Thyroid gland (tissue), 4 donors: ENCODE measurements around the gene RSPO1. TPM values are rescaled to one million over a fixed set of nuclear protein-coding genes. Genes with fewer than 3 reads are reported as not detected.

Source experiments
- DNase-seq, 2 donors: peaks; one replicate each; pipeline ENCODE4 v3.0.0-alpha.2; 2019
- H3K27ac ChIP-seq, 3 donors: fragments of 200-600 bp; sonication (generic); 1 replicate in 2 of 3; 2 replicates in 1 of 3; pipeline ENCODE4 v1.5.1; 2016 to 2019; ENCODE audit warnings: mild to moderate bottlenecking in 1 of 3, moderate library complexity in 1 of 3
- H3K27me3 ChIP-seq: fragments of 200-600 bp; sonication (generic); one replicate; pipeline ENCODE4 v1.5.1; 2019
- H3K36me3 ChIP-seq, 2 donors: fragments of 200-600 bp; sonication (generic); one replicate each; pipeline ENCODE4 v1.5.1; 2016 to 2019
- H3K4me1 ChIP-seq, 2 donors: fragments of 200-600 bp; sonication (generic); one replicate each; pipeline ENCODE4 v1.5.1; 2017 to 2019
- H3K4me3 ChIP-seq, 3 donors: fragments of 200-600 bp; sonication (generic); replicated peaks in 1 of 3; 1 replicate in 2 of 3; 2 replicates in 1 of 3; pipeline ENCODE4 v1.5.1; 2016; ENCODE audit warnings: mild to moderate bottlenecking in 1 of 3
- H3K9me3 ChIP-seq: fragments of 200-600 bp; sonication (generic); one replicate; pipeline ENCODE4 v1.5.1; 2017
- POLR2A ChIP-seq, 2 donors: fragments of 450-650 bp; IDR thresholded peaks; one replicate each; pipeline ENCODE4 v1.6.1; 2017; ENCODE audit warnings: antibody characterized with exemption in 2 of 2, mild to moderate bottlenecking in 2 of 2, moderate library complexity in 1 of 2
- WGBS, 2 donors: methylation state at CpG; one replicate each; pipeline ENCODE4 v1.1.5; 2017; 5-methylcytosine and 5-hydroxymethylcytosine counted together
- intact Hi-C: fragments of 100-400 bp; cut with DNase I; formaldehyde crosslinking; loops from one replicate; pipeline ENCODE4 v1.15.1; 2023
- total RNA-seq, 4 donors: library from RNA; depleted of rRNA; stranded (reverse); fragments of >200 nt; gene quantifications; one replicate each; pipeline ENCODE4 v1.2.3, GENCODE V29; 2016
- TF ChIP-seq, protein P1 (sequence below), 6 experiments: fragments of 200-600 bp in 3 of 6; fragments of 450-650 bp in 3 of 6; sonication (generic) in 3 of 6; IDR thresholded peaks; one replicate each; pipeline ENCODE4 v1.5.1; 2016 to 2019; ENCODE audit warnings: antibody characterized with exemption in 6 of 6, mild to moderate bottlenecking in 2 of 6, inconsistent platforms in 1 of 6, moderate library complexity in 1 of 6

RSPO1 gene
- total RNA-seq, 4 donors from 2014 or later, result 0.44 TPM; not detected in 3

DNA sequence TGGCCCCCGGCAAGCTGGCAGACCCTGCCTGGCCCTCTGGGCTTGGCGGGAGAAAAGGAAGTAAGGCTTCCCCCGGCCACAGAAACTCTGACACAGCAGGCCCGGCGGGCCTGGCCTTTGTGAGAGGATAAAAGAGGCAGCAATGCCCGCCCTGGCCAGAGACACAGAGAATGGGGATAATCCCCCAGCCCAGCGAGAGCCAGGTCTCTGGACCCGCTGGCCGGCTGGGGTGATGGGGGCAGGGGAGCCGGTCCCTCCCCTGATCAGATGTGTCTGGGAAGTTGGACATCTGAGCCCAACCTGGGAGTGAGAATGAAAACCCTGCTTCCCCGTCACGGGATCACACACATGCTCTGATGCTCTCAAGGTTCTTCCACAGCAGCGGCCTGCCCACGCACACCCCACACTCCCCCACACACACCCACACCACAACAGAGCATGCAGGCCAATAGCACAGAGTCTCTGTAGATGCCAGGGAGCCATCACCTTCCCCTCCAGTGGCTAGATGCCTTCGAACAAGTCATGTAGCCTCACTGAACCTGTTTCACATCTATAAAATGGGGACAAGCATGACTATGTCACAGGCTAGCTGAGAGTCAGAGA lies 4.2 kb downstream of the RSPO1 start:
- H3K4me1 ChIP-seq, result peaks cover 2 to 8% of the 10 kb centered on the region in 2 donors
- H3K27me3 ChIP-seq, result peaks cover 22% of the 10 kb centered on the region
- no peak overlapping the region for H3K27ac ChIP-seq
- TF ChIP-seq, protein P1, sequence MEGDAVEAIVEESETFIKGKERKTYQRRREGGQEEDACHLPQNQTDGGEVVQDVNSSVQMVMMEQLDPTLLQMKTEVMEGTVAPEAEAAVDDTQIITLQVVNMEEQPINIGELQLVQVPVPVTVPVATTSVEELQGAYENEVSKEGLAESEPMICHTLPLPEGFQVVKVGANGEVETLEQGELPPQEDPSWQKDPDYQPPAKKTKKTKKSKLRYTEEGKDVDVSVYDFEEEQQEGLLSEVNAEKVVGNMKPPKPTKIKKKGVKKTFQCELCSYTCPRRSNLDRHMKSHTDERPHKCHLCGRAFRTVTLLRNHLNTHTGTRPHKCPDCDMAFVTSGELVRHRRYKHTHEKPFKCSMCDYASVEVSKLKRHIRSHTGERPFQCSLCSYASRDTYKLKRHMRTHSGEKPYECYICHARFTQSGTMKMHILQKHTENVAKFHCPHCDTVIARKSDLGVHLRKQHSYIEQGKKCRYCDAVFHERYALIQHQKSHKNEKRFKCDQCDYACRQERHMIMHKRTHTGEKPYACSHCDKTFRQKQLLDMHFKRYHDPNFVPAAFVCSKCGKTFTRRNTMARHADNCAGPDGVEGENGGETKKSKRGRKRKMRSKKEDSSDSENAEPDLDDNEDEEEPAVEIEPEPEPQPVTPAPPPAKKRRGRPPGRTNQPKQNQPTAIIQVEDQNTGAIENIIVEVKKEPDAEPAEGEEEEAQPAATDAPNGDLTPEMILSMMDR (IDR thresholded peaks at IDR 0.05), result no peak
- TF ChIP-seq POLR2A (IDR thresholded peaks at IDR 0.05), result no peak
- no peak overlapping the region for H3K4me3 ChIP-seq
- no peaks in the 10 kb centered on the region for H3K36me3 ChIP-seq
- intact Hi-C loops, result no loop called here
- no peak for DNase-seq
- no peaks in the 10 kb centered on the region for H3K9me3 ChIP-seq
- 29 to 57% methylated on average over 7 to 15 of the region's 15 CpGs for WGBS, 2 donors

- TF ChIP-seq, protein P1 (IDR thresholded peaks at IDR 0.05), result no peak
- TF ChIP-seq POLR2A (IDR thresholded peaks at IDR 0.05), result no peak
- H3K36me3 ChIP-seq, result no peaks in the 10 kb centered on the region
- no peak for DNase-seq
- no peak overlapping the region for H3K27ac ChIP-seq
- peaks cover 19% of the 10 kb centered on the region for H3K27me3 ChIP-seq
- no peak overlapping the region for H3K4me3 ChIP-seq
- intact Hi-C loops, result no loop called here
- no peaks in the 10 kb centered on the region for H3K9me3 ChIP-seq
- H3K4me1 ChIP-seq, result peaks cover 2 to 8% of the 10 kb centered on the region in 2 donors
- 53 to 56% methylated on average over 7 of the region's 7 CpGs for WGBS, 2 donors
Observed at GRCh38 chr1:37629726-37630425, 4.8 kb downstream of the RSPO1 start.

GRCh38 chr1:37629008-37629407 lies 5.7 kb downstream of the RSPO1 start:
- peaks cover 12% of the 10 kb centered on the region for H3K27me3 ChIP-seq
- no peaks in the 10 kb centered on the region for H3K9me3 ChIP-seq
- intact Hi-C loops, result no loop called here
- H3K4me3 ChIP-seq, result no peak overlapping the region
- H3K27ac ChIP-seq, result no peak overlapping the region
- H3K4me1 ChIP-seq, result no peaks in the 10 kb centered on the region
- TF ChIP-seq, protein P1 (IDR thresholded peaks at IDR 0.05), result no peak
- H3K36me3 ChIP-seq, result no peaks in the 10 kb centered on the region
- DNase-seq, result no peak

GRCh38 chr1:37628026-37628556 lies 6.6 kb downstream of the RSPO1 start:
- WGBS, 2 donors, result 70 to 73% methylated on average over 8 of the region's 8 CpGs
- H3K27me3 ChIP-seq, result peaks cover 7% of the 10 kb centered on the region
- no peak overlapping the region for H3K27ac ChIP-seq
- no peaks in the 10 kb centered on the region for H3K9me3 ChIP-seq
- H3K4me3 ChIP-seq, result no peak overlapping the region
- no peak for DNase-seq
- H3K4me1 ChIP-seq, result no peaks in the 10 kb centered on the region
- H3K36me3 ChIP-seq, result no peaks in the 10 kb centered on the region
- intact Hi-C loops, result no loop called here
- TF ChIP-seq POLR2A (IDR thresholded peaks at IDR 0.05), result no peak

DNA sequence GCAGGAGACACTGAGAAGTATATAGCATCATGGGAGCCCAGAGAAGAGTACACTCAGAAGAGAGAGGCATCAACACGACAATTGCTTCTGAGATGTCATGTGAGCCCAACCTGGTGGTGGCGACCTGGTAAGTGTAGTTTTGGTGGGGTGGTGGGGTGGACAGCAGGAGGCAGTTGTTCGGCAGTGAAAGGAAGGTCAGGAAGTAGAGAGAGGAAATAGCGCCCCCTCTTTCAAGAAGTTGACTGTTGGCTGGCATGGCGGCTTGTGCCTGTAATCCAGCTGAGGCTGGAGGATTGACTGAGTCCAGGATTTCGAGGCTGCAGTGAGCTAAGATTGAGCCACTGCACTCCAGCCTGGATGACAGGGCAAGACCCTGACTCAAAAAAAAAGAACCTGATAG lies 12.6 kb downstream of the RSPO1 start:
- Histone ChIP-seq H3K27me3 (no peaks in the 10 kb centered on the region), H3K4me3 (no peak overlapping the region), H3K4me1 (no peaks in the 10 kb centered on the region), H3K36me3 (no peaks in the 10 kb centered on the region), H3K9me3 (no peaks in the 10 kb centered on the region), H3K27ac (no peak overlapping the region)
- WGBS, 2 donors, result 44 to 53% methylated on average over 6 of the region's 6 CpGs
- TF ChIP-seq, protein P1 (IDR thresholded peaks at IDR 0.05), result no peak
- no peak for TF ChIP-seq POLR2A (IDR thresholded peaks at IDR 0.05)
- no peak for DNase-seq
- intact Hi-C loops, result no loop called here
